ENCODE results near the gene EPB41L4B. TPM values are rescaled to one million over a fixed set of nuclear protein-coding genes. Genes with fewer than 3 reads are reported as not detected.

Gene EPB41L4B
- total RNA-seq, 1 donor from 2014 or later, result 9.9 TPM

GRCh38 chr9:109122726-109123621 lies 197.9 kb downstream of the EPB41L4B start:
- ATAC-seq (ENCODE audit: poor library complexity) (no peak), DNase-seq (no peak)
- intact Hi-C loops (cut with DNase I), result no loop called here

Other genes starting within 250 kb of the EPB41L4B start
- 102 TPM for gene TMEM245, start 201.1 kb downstream of the EPB41L4B start, total RNA-seq
- 1.2 TPM for gene FRRS1L, start 153.8 kb downstream of the EPB41L4B start, total RNA-seq
- 38.6 TPM for gene PTPN3, start 177.2 kb upstream of the EPB41L4B start, total RNA-seq

Data from Right ventricle myocardium superior (tissue), 1 donor.